Nephron progenitor cell (in vitro differentiated cells): Measurements from ENCODE around the gene LY6G5B.

ENCODE experiments used
- DNase-seq: peaks from one replicate; pipeline ENCODE4 v3.0.0; 2021
- H3K27ac Mint-ChIP-seq: 2 replicates; pipeline ENCODE4 v1.8.0; 2021; ENCODE audit warnings: mild to moderate bottlenecking, moderate library complexity, mixed read lengths
- H3K27me3 Mint-ChIP-seq: 2 replicates; pipeline ENCODE4 v1.8.0; 2021; ENCODE audit warnings: mild to moderate bottlenecking, low read depth, mixed read lengths; ENCODE audit not compliant: poor library complexity
- H3K36me3 Mint-ChIP-seq: 2 replicates; pipeline ENCODE4 v1.8.0; 2021; ENCODE audit warnings: low read depth, mixed read lengths
- H3K4me1 Mint-ChIP-seq: 2 replicates; pipeline ENCODE4 v1.8.0; 2021; ENCODE audit warnings: mixed read lengths
- H3K4me3 Mint-ChIP-seq: 2 replicates; pipeline ENCODE4 v1.8.0; 2021; ENCODE audit warnings: mild to moderate bottlenecking, moderate library complexity, mixed read lengths
- H3K9me3 Mint-ChIP-seq: 2 replicates; pipeline ENCODE4 v1.8.0; 2021; ENCODE audit warnings: mild to moderate bottlenecking, moderate library complexity, mixed read lengths
- TF ChIP-seq, protein P1 (sequence below): fragments of 200-600 bp; sonication (generic); IDR thresholded peaks from 2 replicates; pipeline ENCODE4 v1.5.0; 2021; ENCODE audit warnings: antibody characterized with exemption

Gene LY6G5B

DNA sequence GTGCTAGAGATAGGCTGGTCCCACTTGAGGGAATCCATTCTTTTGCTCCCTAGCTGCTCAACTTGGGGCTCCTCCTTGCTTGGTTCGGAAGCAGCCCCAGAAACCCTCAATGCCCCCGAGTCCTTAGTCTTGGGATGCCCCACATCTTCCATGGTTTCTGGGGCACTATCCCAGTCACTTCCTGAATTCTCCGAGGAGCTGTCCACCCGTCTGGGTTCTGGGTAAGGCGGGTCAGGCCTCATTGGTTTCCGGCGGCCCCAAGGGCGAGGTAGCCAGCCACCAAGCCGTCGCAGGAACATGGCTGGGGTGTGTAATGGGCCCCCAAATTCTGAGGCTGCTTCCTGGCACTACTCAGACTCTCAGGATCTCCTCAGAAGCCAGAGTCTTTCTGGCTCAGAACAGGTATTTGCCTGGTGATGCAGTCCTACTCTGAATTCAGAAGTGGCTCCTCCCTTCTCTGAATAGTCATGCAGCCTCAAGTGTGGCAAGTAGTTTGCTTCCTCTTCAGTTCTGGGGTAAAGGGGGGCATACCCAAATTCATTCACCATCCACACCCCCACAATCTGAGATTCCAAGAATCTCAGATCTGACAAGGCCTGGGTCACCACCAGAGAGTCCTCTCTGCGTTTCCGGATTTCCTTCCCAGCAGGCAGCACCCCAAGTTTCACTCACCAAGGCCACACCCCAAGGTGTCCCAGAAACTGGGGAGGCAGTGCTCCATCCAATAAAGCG is 10.0 kb upstream of the LY6G5B start:
- DNase-seq = no peak
- no peaks in the 10 kb centered on the region for H3K9me3 Mint-ChIP-seq

DNA sequence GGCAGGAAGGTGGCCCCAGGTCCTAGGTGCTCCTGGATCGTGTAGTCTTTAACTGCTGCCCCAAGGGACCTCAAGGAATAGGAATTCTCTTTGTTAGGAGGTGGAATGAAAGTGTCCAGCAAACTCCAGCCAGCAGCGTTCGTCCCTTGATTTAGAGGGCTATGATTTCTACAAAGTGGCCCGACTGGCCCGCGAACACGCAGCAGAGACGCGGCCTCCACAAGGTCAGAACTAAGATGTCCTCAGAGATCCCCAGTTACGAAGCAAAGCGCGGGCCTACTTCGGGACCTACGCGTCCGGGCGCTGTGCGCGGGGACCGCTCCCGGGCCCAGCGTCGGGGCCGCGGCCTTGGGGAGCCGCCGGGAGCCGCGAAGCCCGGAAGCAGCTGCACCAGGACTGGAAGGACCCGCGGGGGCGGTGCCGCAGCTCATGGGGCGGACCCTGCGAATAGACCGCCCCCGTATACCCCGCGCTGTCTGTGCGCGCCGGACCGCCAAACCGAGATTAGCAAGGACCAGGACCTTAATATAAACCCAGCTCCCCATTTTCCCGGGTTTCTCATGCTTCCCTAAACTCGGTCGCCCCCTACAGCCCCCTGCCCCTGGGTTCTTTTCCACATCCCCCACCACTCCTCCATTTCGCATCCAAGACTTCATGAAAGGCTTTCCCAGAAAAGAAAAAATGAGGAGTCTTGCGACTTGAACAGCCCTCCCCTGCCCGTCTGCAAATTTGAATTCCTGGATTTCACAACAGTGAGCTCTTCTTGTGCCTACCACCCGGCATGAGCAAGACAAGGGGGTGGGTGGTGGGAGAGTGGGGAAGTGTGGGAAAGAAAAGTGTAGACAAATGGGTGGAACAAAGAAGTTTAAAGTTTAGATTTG is 9.2 kb upstream of the LY6G5B start, which contains the start of gene C6orf47:
Gene C6orf47 (minus strand): TSS at position 398 of the 881 bp plus-strand sequence. CDS start 831 bp downstream, outside the sequence.
- H3K27ac Mint-ChIP-seq = peak within 1 kb of the TSS; percentile 90
- H3K36me3 Mint-ChIP-seq = peaks cover 38% of the 10 kb centered on the region
- peaks cover 4% of the 10 kb centered on the region for H3K27me3 Mint-ChIP-seq
- TF ChIP-seq, protein P1, sequence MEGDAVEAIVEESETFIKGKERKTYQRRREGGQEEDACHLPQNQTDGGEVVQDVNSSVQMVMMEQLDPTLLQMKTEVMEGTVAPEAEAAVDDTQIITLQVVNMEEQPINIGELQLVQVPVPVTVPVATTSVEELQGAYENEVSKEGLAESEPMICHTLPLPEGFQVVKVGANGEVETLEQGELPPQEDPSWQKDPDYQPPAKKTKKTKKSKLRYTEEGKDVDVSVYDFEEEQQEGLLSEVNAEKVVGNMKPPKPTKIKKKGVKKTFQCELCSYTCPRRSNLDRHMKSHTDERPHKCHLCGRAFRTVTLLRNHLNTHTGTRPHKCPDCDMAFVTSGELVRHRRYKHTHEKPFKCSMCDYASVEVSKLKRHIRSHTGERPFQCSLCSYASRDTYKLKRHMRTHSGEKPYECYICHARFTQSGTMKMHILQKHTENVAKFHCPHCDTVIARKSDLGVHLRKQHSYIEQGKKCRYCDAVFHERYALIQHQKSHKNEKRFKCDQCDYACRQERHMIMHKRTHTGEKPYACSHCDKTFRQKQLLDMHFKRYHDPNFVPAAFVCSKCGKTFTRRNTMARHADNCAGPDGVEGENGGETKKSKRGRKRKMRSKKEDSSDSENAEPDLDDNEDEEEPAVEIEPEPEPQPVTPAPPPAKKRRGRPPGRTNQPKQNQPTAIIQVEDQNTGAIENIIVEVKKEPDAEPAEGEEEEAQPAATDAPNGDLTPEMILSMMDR = no peak
- peak within 1 kb of the TSS; percentile 86 for H3K4me3 Mint-ChIP-seq
- peak; percentile 87 for DNase-seq
- no peaks in the 10 kb centered on the region for H3K9me3 Mint-ChIP-seq
- peaks cover 87% of the 10 kb centered on the region for H3K4me1 Mint-ChIP-seq

More for the DNA sequence above, 10.0 kb upstream of the LY6G5B start:
- TF ChIP-seq, protein P1 = no peak
- Mint-ChIP-seq H3K27ac (peak overlapping the region; percentile 90), H3K27me3 (peaks cover 2% of the 10 kb centered on the region), H3K4me3 (peak overlapping the region; percentile 86), H3K36me3 (peaks cover 41% of the 10 kb centered on the region), H3K4me1 (peaks cover 89% of the 10 kb centered on the region)

DNA sequence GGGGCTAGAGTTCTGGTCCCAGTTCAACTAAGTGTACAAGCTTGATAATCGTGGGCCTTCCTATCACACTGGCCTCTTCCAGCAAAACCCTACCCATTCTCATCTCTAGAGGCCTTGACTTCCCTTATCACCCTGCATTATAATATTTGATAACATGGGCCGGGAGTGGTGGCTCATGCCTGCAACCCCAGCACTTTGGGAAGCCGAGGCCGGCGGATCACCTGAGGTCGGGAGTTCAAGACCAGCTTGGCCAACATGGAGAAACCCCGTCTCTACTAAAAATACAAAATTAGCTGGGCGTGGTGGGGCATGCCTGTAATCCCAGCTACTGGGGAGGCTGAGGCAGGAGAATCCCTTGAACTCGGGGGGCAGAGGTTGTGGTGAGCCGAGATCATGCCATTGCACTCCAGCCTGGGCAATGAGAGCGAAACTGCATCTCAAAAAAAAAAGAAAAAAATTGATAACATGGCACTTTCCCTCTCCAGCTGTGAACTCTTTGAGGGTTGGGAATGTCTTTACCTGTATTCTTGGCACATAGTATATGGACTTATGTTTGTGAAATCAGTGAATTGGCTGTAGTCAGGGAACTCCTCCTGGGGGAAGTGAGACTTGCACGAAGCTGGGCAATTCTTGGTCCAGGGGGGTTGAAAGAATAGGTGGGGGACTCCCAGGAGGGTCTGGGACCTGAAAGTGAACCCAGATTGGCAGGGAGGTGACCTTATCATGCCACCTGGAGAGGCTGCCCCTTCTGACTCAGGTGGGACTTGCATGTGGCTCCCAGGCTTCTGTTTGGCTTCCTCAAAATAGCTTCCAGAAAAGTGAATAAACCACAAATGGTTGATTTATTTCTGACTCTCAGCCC is 8.3 kb upstream of the LY6G5B start:
- TF ChIP-seq, protein P1 = no peak
- Mint-ChIP-seq H3K4me3 (peak overlapping the region; percentile 86), H3K9me3 (no peaks in the 10 kb centered on the region), H3K4me1 (peaks cover 86% of the 10 kb centered on the region), H3K27ac (peak overlapping the region; percentile 86), H3K27me3 (peaks cover 6% of the 10 kb centered on the region), H3K36me3 (peaks cover 36% of the 10 kb centered on the region)
- DNase-seq = no peak

DNA sequence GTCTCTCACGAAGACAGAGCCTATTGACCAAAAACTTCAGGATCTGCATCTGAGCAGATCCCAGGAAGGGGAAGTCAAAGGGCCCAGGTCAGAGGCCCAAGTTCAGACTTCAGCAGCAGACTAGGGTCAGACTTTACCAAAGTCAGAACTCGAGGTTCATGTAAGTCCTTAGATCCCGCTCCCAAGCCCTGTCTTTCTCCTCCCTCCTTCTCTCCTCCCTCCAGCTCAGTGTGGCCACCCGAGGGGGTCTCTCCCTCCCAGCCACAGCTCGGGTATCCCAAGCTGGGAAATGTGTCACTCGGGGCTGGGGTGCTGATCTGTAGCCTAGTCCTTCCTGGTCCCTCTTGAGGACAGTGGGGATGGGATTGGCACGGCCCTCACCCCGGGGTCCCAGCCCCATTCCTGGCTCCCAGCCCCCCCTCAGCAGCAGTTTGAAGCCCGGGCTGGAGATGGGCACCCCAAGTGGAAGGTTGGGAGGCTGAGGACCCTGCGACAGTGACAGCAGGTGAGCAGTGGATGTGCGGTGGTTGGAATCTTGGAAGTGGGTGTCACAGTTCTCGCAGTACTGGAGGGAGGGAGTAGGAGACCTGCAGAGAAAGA is 7.6 kb upstream of the LY6G5B start:
- Mint-ChIP-seq H3K4me3 (peak overlapping the region; percentile 86), H3K27me3 (peaks cover 8% of the 10 kb centered on the region), H3K36me3 (peaks cover 35% of the 10 kb centered on the region), H3K27ac (peak overlapping the region; percentile 39), H3K9me3 (no peaks in the 10 kb centered on the region), H3K4me1 (peaks cover 86% of the 10 kb centered on the region)
- TF ChIP-seq, protein P1 = no peak
- no peak for DNase-seq
